Skin of body (tissue), 2 donors: ENCODE measurements around the gene UBASH3A. TPM values are rescaled to one million over a fixed set of nuclear protein-coding genes. Genes with fewer than 3 reads are reported as not detected.

ENCODE experiments used
- DNase-seq: peaks from one replicate; lab custom pipeline; 2025; lab: John Stamatoyannopoulos, UW
- total RNA-seq: library from RNA; depleted of rRNA; stranded (reverse); fragments of >200 nt; gene quantifications from one replicate; pipeline ENCODE4 v1.2.3, GENCODE V29; 2014

Gene UBASH3A
- total RNA-seq, 1 donor from 2014 or later = 0.20 TPM

DNA sequence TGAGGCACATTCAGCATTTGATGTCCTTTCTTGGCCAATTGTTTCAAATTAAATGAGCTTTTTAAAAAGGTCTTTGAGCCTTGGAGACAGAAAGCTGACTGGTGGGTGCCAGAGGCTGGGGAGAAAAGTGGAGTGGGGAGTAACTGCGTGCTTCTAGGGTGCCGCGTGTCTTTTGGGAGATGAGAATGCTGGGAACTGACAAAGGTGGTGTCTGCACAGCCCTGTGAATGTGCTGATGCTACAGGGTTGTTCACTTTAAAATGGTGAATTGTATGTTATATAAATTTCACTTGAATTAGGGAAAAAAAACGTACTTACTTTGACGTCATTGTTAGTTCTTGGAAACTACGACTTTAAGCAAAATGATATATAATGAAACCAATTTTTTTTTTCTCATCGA lies 29.2 kb upstream of the UBASH3A start:
- DNase-seq = no peak

DNA sequence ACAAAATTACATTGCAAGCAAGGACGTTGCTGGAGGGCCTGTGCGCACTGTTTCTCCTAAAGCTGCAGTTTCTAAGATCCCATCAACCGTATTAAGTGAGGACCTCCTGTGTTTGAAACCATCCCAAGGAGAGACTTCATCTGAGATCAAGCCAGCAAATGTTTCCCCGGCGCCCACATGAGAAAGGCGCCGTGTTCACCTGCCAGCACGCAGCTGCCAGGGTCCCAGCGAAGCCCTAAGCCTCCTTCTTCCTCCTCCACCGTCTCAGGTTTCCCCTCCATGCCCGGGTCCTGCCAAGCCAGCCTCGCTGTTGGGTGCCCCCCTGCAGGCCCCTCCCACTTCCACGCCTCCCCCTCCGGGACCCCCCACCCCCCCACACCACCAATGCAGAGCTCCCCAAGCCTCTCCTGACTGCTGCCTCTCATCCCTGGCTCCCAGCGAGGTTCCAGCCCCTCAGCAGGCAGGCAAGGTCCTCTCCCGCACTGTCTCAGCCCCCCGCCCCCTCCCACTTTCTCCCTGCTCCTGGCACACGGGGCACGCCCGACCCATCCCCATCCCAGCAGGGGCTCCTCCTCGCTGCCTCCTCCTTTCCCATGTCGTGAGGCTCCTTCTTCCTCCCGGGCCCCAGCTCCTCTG lies 28.7 kb upstream of the UBASH3A start:
- no peak for DNase-seq

DNA sequence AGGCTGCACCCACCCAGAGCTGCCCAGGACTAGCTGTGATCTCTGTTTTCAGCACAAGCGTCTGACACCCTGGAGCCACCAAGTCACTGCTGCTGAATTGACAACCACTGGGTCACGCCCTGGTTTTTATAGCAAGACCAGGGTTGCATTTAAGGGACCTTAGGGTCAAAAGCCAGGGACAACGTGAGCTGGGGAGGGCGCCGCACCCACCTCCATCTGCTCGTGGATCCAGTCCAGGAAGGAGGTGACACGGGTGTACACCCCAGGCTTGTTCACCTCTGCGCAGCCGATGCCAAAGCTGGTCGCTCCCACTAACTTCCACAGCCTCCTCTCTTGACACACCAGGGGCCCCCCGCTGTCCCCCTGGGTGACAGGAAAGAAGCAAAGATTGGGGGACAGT lies 28.2 kb upstream of the UBASH3A start:
- no peak for DNase-seq

DNA sequence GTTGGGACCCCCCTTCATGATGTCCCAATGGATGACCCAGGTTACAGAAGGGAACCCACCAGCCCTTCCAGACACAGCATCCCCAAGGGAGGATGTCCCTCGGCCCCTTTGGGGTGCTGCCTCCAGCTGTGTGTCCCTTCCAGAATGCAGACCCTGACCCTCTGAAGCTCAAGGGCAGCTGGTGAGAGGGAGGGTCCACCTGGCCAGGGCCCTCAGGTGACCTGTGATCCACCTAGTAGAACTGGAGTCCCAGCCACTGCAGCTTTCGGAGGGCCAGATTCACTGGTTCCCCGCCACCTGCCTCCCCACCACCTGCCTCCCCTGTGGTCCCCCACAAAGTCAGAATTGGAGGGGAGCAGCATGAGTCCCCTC lies 27.8 kb upstream of the UBASH3A start:
- no peak for DNase-seq

DNA sequence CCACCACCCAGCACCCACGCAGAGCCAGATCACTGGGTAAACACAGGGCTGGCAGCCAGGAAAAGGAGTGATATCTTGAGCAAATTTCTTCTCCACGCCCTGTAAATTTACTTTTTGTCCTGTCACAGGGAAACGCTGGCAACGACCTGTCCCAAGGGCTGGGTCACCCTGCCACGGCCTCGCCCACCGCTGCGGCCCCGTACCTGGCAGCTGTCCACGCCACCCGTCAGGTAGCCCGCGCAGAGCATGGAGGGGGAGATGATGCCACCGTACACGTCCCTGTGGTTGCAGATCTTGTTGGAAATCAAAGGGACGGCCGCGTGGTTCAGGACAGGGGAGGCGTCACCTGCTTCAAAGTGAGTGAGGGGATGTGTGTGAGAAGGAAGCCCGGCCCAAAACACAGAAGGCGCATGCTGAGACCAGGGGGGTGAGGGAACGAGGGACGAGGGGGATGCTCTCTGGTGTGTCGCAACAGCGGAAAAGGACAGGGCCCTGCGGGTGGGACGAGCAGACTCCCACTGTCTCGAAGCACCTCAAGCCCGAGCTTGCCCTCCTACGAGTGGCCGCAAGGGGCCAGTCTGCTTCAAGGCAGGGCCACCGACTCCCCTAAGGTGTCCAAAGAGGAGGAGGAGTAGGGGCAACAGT lies 27.2 kb upstream of the UBASH3A start:
- no peak for DNase-seq

DNA sequence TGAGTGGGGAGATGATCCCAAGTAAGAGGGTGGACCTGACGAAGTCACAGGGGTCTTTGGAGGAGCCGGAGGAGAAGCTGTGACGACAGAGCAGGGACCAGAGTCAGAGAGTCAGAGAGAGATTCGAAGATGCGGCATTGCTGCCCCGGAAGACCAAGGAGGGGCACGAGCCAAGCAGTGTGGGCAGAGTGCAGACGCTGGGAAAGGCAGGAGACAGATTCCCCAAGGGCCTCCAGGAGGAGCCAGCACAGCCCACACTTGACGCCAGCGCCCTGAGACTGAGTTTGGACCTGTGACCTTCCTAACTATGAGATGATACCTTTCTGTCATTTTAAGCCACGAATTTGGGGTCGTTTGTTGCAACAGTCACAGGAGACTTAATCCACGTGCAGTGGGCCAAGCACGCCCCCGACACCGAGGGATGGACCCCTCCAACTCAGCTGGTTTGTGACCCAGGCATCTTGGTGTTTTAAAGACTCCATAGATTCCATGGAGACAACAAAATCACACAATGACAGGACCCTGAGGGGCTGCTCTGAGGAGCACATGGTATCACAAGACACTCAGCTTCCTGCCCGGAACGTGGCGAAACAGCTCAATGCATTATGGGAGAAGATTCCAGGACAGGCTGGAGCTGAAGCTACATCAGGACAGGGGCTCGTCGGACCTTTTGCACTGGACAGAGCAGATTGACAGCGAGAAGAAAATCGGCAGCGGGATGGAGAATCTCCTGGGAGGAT lies 26.3 kb upstream of the UBASH3A start:
- DNase-seq = no peak

DNA sequence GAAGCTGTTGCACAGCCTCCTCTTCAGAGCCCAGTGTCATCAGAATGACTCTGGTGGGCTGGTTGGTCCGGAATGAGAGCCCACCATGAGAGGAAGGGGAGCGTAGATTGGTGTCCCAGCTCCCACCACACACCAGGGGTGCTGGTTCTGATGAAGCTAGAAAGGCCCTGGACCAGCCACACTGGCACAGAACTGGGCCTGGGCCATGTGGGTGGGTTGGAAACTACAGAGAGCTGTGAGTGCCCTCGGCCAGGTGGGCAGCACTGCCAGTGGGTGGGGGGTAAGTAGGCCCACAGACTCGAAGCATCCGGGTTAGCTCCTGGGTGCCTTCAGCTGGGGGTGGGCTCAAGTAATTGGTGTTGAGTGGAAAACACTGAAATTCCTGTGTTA lies 25.8 kb upstream of the UBASH3A start:
- no peak for DNase-seq

DNA sequence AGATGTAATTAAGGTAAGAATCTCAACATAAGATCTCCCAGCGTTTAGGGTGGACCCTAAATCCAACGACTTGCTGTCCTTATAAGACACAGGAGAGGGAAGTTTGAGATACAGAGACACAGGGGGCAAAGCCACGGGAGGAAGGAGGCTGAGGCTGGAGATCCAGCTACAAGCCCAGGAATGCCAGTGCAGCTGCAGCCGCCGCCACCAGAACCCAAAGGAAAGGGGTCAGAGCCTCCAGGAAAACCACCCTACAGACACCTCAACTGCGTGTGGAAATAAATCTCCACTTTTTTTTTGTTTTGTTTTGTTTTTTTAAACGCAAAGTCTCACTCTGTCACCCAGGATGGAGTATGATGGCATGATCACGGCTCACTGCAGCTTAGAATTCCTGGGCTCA lies 25.3 kb upstream of the UBASH3A start:
- DNase-seq = no peak

DNA sequence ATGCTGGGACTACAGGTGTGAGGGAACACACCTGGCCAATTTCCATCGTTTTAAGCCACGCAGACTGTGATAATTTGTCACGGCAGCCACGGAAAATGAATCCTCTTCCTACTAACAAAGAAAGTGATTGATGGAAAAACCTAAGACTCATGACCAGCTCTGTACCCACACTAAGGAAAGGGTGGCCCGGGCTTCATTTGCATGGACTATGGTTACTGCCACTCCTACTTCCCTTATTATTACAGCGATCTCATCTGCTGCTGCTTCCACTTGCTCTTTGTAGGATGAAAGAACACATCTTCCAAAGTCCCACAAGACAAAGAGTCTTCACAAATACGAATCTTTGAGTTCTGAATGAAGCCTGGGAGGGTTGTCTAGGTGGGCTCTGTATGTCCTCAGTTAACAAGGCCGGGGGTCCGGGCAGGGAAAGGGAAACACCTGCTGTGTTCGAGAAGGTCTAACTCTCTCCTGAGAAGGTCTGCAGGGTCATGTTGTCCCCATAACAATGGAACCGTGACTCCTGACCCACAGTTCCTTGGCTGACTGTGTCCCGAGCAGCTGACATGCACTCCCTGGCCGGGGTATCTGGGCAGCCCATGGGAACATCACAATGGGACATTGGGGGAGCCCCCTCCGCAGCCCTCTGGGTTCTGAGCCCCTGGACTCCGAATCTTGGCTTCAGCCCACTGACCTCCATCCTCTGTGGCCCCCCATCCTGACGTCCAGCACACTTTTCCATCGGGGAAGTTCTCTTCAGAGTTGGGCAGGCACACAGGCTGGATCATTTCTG lies 24.1 kb upstream of the UBASH3A start:
- DNase-seq = no peak

DNA sequence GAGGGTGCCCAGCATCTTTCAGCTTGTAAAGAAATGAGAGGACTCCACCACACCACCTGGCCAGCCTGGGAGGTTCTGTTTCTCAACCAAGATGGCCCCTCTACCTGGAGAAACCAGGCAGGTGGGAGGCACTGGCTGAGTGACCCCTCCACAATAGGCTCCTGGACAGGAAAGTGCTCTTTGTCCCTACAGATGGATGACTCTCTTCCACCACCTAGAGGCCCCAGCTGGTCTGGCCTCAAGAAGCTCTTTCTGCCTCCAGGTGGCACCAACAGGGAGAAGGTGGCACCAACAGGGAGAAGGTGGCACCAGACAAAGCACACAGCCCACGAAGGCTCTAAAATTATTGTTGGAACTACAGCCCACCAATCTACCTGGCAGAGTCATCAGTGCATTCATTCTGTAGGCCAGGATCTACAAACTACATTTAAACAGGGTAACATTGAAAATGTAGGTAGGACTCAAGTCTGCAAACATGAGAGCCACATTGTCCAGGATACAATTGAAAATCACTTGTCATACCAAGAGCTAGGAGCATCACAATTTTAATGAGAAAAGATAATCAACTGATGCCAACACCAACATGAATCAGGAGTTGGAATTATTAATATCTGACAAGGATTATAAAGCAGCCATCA lies 22.2 kb upstream of the UBASH3A start:
- no peak for DNase-seq

DNA sequence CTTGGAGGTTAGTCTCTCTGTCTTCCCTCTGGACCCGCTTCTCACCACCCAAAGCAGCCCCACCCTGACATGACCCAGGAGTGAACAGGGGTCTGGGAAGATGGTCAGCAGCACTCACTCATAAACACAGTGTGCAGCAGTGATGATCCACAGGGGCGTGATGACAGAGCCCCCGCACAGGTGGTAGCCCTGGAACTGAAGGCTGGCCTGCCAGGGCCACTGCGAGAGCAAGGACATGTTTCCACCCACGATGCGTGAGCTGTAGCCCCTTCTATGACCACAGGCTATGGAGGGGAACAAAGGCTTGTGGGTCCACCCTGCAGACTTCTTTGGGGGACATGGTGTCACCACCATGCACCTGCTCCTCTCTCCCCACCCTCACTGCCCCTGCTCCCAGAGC lies 20.8 kb upstream of the UBASH3A start:
- DNase-seq = no peak

DNA sequence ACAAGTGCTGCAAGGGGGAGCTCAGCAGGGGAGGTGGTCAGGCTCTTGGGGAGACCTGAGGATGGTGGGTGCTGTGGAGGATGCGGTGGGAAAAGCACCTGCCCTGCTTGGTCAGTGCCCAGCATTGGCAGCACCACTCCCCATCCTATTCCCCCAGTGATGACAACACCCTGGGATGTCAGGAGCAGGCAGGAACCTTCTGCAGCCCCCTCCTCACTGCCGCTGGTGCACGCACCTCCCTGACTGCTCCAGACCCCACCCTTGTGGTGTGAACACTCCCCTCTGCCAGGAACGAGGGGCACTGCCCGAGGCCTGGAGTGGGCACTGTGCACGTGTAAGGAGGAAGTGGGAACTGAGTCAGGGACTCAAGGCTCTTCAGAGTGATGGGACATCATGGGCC lies 20.4 kb upstream of the UBASH3A start:
- DNase-seq = no peak

DNA sequence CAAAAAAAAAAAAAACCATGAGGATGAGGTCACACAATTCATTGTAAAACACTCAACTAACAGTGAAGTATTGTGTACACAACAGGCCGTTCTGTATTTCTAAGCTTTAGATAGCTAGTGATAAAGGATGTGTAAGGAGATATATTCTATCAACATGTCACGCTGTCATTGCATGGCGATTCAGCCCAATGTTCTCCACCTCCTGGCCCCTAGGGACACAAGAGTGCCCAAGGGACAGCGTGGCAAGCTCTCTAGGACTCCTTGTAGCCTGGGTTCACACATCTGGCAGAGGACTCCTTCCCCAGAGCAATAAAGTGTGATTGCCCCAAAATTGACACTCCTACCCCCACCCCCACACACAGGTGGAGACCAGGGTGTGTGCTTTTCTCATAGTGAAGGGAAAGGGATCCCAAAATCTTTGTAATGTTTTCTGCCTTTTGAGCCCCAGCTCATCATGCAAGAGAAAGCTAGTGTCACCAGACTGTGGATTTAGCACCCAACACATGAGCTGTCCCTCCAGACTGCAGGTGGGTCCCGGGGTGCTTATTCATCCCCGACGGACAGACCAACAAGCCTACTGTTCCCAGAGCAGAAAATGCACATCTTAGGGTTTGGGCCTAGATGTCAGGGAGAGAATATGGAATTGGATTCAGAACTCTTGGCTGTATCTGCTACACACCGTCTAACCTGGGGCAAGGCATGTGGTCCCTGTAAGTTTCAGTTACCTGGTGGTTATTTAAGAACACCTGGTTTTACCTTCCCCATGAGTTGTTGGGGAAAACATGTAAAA lies 19.4 kb upstream of the UBASH3A start:
- no peak for DNase-seq

DNA sequence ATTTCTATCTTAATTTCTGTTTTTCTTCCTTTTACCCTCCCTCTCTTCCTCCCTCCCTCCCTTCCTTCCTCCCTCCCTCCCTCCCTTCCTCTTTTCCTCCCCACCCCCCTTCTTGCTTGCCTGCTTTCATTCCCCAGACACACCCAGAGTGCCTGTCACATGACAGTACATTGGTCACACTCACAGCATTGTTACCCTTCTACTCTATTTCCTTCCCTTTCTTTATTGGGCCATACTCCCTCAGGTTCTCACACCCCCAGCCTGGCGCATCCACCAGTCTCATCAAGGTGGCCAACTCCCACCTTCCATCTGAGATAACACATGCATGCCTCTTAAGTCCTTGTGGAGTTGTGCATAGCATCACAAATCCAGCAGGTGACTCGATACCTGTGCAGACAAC lies 18.7 kb upstream of the UBASH3A start:
- no peak for DNase-seq

DNA sequence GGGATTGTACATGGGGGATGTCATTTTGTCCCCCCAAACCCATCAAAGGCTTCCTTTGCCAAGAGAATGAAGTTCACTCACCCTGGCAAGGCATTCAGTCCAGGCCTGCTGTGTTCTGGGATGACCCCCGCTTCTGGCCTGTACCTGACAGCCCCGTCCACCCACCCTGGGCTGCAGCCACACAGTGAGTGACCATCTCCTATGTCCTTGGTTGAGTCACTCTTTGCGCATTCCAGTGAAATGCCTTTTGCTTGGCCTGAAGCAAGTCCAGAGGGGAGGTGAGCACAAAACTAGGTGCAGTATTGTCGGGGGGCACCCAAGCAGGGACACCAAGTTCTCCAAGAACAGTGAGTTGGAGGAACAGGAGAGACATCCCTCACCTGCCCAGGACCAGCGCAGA lies 18.1 kb upstream of the UBASH3A start:
- no peak for DNase-seq

DNA sequence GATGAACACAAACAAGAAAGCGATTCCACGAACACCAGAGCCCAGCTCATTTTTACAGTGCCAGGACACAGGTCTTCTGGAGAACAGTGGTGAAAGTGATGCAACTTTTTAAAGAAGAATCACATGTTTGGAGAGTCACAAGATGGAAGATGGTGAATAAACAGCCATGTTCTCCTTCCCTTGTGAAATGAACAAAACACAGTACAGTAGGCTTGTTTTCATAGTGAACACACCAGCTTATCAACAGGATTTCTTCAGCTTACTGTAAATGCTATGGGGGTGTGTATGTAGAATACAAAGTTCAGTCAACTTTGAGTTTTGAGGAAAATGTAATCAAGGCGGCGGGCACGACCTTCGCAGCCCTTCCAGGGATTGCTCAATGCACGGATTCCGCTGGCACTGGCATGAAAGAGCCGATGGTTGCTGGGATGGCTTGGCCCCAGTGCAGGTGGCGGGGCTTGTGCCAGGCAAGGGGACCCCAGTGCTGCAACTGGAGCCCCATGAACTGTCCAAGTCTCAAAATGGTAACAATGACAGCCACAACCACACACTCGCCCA lies 17.6 kb upstream of the UBASH3A start:
- no peak for DNase-seq

DNA sequence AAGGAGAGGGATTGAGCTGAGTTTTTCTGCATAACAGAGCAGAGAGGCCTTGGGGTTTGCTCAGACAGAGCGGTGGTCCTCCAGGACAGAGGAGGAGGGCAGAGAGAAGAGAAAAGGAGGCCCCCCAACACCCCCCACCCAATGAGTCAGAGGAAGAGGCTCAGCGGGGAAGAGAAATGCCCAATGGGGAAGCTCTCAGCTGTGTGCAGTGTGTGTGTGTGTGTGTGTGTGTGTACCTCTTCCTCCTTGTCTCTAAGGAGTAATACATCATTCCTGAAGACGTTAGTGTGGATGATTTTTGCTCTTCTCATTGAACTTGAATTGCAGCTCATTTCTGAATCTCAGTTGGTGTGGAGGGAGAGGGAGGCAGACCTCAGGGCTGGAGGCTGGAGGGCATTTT lies 16.5 kb upstream of the UBASH3A start:
- DNase-seq = no peak

DNA sequence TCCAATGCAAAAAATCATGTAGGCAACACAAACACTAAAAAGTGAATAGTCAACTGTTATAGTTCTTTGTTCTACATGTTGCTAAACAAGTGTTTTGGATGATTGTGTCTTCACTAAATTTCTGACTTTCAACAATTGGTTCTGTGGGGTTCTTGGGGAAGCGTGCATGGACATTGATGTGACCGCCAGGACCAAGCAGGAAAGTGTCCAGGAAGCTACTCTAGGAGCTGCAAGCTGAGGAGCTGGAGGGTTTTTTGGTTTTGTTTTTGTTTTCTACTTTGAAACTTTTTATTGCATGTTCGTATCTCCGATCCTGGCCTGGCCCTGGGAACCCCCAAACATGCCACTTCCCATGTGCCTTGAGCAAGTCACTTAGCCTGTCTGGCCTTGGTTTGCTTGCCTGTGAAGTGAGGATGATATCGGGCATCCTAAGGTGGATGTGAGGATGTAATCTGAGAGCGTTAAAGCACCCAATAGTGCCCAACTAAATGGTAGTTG lies 15.8 kb upstream of the UBASH3A start:
- DNase-seq = no peak

DNA sequence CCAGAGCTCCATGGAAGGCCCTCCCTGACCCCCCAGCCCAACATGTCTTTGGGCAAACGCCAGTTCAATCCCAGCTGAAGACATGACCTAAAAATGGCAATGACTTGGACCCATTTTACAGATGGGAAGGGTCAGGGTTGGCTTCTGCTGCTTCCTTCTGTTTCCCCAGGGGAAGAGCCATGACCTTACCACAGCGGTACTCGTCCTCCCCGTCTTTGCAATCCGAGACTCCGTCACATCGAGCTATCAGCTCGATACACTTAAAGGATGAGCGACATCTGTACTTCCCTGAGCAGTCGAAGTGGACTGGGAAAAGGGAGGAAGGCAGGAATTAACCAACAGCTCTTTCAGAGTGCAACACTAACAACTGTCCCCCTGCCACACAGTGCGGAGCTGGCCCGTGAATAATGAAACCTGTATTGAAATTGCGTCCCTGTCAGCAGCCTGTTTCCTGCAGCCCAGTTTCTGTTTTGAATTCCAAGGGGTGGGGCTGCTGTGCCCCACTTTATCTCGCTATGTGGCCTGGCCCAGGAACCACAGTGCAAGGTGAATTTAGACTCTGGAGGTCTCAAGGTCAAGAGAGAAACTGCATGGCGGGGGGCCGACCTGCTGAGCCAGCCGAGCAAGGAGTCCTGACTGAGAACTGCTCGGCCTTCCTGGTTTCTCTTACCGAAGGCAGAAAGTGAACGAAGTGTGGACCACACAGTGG lies 14.8 kb upstream of the UBASH3A start:
- DNase-seq = no peak

DNA sequence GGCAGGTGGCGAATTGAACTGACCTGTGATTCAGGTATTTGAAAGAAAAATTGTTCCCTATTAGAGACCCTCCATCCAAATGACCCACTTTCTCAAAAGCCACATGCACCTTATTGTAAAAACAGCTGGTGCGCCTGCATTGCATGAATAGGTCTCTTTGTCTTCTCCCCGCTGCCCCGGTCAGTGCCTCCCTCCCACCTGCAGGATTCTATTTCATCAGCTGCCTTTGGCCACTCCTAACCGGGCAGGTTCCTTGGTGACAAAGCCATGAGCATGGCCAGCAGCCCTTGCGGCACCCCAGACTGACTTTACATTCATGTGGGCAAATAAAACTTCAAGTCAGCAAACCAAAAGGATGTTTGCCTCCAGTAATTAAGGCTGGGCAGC lies 14.3 kb upstream of the UBASH3A start:
- DNase-seq = no peak
